ENCODE data around the gene TMEM232.

TMEM232 gene

DNA sequence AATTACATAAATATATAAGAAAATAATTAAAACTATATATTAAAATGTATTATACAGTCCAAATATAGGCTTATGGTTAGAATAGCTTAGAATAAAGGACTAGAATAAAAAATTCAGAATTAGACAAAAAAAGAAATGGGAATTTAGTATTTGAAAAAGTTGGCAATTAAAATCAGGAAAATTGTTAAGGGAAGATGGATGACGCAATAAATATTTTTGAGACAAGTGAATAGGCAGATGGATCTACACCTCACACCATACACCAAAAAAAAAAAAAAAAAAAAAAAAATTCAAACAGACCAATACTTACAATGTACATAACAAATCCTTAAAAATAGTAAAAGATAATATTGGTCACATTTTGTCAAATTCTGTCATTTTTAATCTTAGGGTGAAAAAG, 200.7 kb downstream of the TMEM232 start:
- H3K4me3 ChIP-seq (ENCODE audit: low read depth, low read length), result no peak overlapping the region
- TF ChIP-seq, protein P1, sequence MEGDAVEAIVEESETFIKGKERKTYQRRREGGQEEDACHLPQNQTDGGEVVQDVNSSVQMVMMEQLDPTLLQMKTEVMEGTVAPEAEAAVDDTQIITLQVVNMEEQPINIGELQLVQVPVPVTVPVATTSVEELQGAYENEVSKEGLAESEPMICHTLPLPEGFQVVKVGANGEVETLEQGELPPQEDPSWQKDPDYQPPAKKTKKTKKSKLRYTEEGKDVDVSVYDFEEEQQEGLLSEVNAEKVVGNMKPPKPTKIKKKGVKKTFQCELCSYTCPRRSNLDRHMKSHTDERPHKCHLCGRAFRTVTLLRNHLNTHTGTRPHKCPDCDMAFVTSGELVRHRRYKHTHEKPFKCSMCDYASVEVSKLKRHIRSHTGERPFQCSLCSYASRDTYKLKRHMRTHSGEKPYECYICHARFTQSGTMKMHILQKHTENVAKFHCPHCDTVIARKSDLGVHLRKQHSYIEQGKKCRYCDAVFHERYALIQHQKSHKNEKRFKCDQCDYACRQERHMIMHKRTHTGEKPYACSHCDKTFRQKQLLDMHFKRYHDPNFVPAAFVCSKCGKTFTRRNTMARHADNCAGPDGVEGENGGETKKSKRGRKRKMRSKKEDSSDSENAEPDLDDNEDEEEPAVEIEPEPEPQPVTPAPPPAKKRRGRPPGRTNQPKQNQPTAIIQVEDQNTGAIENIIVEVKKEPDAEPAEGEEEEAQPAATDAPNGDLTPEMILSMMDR (IDR thresholded peaks at IDR 0.05; ENCODE audit: borderline replicate concordance, insufficient read depth, low read depth, low read length), result no peak

DNA sequence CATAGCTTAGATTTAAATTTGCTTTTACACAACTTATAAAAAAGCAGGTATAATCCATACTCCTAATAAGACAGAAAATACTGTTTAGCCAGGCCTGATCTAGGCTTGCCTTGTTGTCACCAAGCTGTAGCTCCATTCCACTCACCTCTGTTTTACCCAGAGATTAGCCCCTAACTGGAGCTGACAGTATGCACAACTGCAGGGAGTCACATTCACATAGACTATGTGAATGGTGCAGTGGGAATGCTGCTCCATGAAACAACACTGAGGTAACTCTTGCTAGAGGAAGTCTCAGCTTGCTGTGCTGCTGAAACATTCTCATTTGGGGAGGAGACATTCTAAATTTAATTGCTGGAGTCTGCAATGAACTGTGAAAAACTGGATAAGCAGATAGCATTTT, 209.1 kb downstream of the TMEM232 start:
- H3K4me3 ChIP-seq (ENCODE audit: low read depth, low read length), result no peak overlapping the region
- TF ChIP-seq, protein P1 (IDR thresholded peaks at IDR 0.05; ENCODE audit: borderline replicate concordance, insufficient read depth, low read depth, low read length), result no peak

DNA sequence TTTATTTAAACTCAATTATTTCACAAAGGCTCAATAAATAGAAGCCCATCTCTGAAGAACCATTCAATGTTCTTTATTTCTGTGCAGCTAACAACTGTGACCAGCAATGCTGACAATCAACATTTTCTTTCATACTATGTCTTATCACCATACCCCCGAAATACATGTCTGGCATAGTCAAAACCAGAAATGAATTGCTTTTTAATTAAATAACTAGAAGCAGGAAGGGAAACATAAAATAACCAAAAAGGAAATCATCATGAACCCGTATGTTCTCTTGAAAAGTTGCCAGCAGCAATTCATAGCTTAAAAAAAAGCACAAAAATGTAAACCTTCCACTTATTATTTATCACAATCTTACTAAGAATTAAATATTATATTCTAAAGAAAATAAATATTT, 212.4 kb downstream of the TMEM232 start:
- no peak overlapping the region for H3K4me3 ChIP-seq (ENCODE audit: low read depth, low read length)
- TF ChIP-seq, protein P1 (IDR thresholded peaks at IDR 0.05; ENCODE audit: borderline replicate concordance, insufficient read depth, low read depth, low read length), result no peak

DNA sequence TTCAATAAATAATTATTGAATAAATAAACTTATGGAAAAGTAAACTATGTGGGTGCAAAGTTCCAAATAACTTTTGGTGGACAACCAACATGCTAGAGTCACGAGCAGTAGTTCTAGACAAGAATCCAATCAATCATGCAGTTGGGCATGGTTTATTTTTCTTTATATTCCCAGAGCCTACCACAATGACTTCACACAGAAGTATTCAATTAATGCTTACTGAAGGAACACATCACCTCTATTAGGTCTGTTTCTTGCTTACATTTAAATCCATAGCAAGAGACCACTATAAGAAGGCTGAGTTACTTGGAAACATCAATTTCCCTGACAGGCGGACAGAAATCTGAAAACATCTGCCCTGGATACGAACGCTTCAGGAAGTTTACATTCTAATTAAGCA, 214.2 kb downstream of the TMEM232 start:
- TF ChIP-seq, protein P1 (IDR thresholded peaks at IDR 0.05; ENCODE audit: borderline replicate concordance, insufficient read depth, low read depth, low read length), result no peak
- H3K4me3 ChIP-seq (ENCODE audit: low read depth, low read length), result no peak overlapping the region

DNA sequence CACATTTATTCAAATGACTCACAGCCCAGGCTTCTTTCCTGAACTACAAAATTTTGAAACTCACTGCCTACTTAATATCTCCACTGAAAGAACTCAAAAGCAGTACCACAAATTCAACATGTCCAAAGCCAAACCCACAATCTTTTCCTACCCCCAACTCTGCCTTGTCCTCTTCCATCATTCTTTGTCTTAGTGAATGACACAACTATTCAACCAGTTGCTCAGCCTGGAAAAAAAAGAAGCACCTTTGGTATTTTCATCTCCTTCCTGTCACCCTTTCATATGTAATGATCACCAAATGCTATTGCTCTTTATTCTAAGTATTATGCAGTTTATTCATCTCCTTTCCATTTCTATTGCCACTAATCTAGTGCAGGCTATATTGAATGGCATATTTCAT, 216.3 kb downstream of the TMEM232 start:
- TF ChIP-seq, protein P1 (IDR thresholded peaks at IDR 0.05; ENCODE audit: borderline replicate concordance, insufficient read depth, low read depth, low read length), result no peak
- no peak overlapping the region for H3K4me3 ChIP-seq (ENCODE audit: low read depth, low read length)

DNA sequence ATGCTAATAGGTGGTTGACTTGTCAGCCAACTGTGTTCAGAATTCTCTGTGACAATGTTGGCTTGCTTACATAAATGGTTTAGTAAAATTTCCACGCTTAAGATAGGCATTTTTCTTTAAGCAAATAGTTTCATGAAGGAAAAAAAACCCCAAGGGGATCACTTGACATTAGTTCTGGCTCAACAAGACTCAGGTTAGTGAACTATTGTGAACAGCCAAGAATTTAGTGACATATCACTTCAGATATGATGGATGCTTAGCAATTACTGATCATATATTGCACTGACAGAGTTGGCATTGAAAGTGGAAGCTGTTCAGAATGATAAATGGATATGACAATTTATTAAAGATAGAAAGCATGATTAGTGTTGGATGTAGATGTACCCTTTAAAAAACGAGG, 218.5 kb downstream of the TMEM232 start:
- H3K4me3 ChIP-seq (ENCODE audit: low read depth, low read length), result no peak overlapping the region
- TF ChIP-seq, protein P1 (IDR thresholded peaks at IDR 0.05; ENCODE audit: borderline replicate concordance, insufficient read depth, low read depth, low read length), result no peak

DNA sequence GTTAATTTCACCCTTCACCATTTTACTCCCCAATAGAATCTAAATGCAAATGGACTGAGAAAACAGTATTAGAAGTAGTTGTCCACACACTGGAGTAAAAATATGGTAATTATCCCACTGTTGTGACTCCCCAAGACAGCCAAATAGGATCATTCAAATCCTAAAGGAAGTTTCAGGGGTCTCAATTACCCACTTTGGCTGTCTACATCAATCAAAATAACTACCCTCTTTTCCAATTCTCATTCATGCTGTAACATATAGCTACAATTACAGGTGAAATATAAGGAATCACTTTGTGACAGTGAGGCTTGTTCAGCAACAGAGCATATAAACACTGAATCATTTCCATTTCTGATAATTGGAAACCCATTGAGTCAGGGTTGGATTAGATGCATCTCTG, 220.1 kb downstream of the TMEM232 start:
- TF ChIP-seq, protein P1 (IDR thresholded peaks at IDR 0.05; ENCODE audit: borderline replicate concordance, insufficient read depth, low read depth, low read length), result no peak
- H3K4me3 ChIP-seq (ENCODE audit: low read depth, low read length), result no peak overlapping the region
